WTC11 (cell line): ENCODE results near the gene DYNLT1.

Experiments
- CTCF ChIP-seq: fragments of 200-600 bp; IDR thresholded peaks from 2 replicates; pipeline ENCODE4 v1.8.0; 2022; ENCODE audit warnings: antibody characterized with exemption
- E2F4 ChIP-seq: sonication (generic); formaldehyde crosslinking; IDR thresholded peaks from 2 replicates; pipeline ENCODE4 v1.8.1; 2022; ENCODE audit warnings: low read depth, mild to moderate bottlenecking, moderate library complexity, missing genetic modification reagents, borderline replicate concordance
- ERG ChIP-seq: fragments of 250-450 bp; sonication (Bioruptor Pico); IDR thresholded peaks from 2 replicates; pipeline ENCODE4 v1.8.0; 2021; ENCODE audit warnings: mild to moderate bottlenecking
- ESRRA ChIP-seq: sonication (generic); formaldehyde crosslinking; IDR thresholded peaks from 2 replicates; pipeline ENCODE4 v1.8.1; 2022; ENCODE audit warnings: mild to moderate bottlenecking, missing genetic modification reagents, borderline replicate concordance
- IRF1 ChIP-seq: sonication (generic); formaldehyde crosslinking; IDR thresholded peaks from 2 replicates; pipeline ENCODE4 v1.8.0; 2023; ENCODE audit warnings: missing genetic modification reagents
- MAX ChIP-seq: sonication (generic); formaldehyde crosslinking; IDR thresholded peaks from 2 replicates; pipeline ENCODE4 v1.8.0; 2022; ENCODE audit warnings: mild to moderate bottlenecking, missing genetic modification reagents
- NR2C2 ChIP-seq: sonication (generic); formaldehyde crosslinking; IDR thresholded peaks from 2 replicates; pipeline ENCODE4 v1.8.0; 2022; ENCODE audit warnings: mild to moderate bottlenecking, missing genetic modification reagents
- SMAD4 ChIP-seq: sonication (generic); formaldehyde crosslinking; IDR thresholded peaks from 2 replicates; pipeline ENCODE4 v1.8.0; 2022; ENCODE audit warnings: mild to moderate bottlenecking, missing genetic modification reagents
- SP1 ChIP-seq: sonication (generic); formaldehyde crosslinking; conservative IDR thresholded peaks from 2 replicates; pipeline ENCODE4 v1.8.1; 2022; ENCODE audit warnings: missing genetic modification reagents
- ZNF263 ChIP-seq: sonication (generic); formaldehyde crosslinking; IDR thresholded peaks from 2 replicates; pipeline ENCODE4 v1.8.1; 2022; ENCODE audit warnings: low read depth, mild to moderate bottlenecking, moderate library complexity, missing genetic modification reagents
- ZNF423 ChIP-seq: fragments of 250-450 bp; sonication (Bioruptor Pico); IDR thresholded peaks from 2 replicates; pipeline ENCODE4 v2.1.2; 2022; ENCODE audit warnings: mild to moderate bottlenecking, moderate library complexity

- TF ChIP-seq NR2C2 (no peak), CTCF (no peak), IRF1 (CRISPR knock-in tag) (no peak), SMAD4 (CRISPR knock-in tag) (no peak), SP1 (CRISPR knock-in tag) (no peak), ZNF423 (CRISPR knock-in tag) (no peak), E2F4 (CRISPR knock-in tag) (no peak), ZNF263 (CRISPR knock-in tag) (no peak), ESRRA (no peak), MAX (no peak), ERG (CRISPR knock-in tag) (no peak)
Observed at GRCh38 chr6:158609455-158610155, 34.9 kb downstream of the DYNLT1 start.
